ENCODE data around the gene YAF2.
A peak's percentile ranks its signal among the peaks of the same experiment; 100 is the strongest.
"Not testable (repeated sequence)": the region's sequence is repeated elsewhere in the genome, so short reads cannot be mapped to it uniquely, and the experiment has no call there.

The YAF2 gene

GRCh38 chr12:42252645-42253044 lies 14.6 kb upstream of the YAF2 start:
- not testable (repeated sequence) for DNase-seq

- DNase-seq: not testable (repeated sequence)
These were observed 11.0 kb upstream of the YAF2 start for GRCh38 chr12:42249033-42249432.

GRCh38 chr12:42240131-42240750 lies 2.2 kb upstream of the YAF2 start:
- DNase-seq: no peak

GRCh38 chr12:42237853-42238239 lies 202 bp downstream of the YAF2 start:
- DNase-seq: no peak

GRCh38 chr12:42237052-42237852 lies 796 bp downstream of the YAF2 start:
- no peak for DNase-seq

- DNase-seq: no peak
These were observed 2.0 kb downstream of the YAF2 start for GRCh38 chr12:42236017-42236416.

GRCh38 chr12:42235426-42235825 lies 2.6 kb downstream of the YAF2 start:
- no peak for DNase-seq

GRCh38 chr12:42234970-42235369 lies 3.1 kb downstream of the YAF2 start:
- no peak for DNase-seq

GRCh38 chr12:42227525-42227924 lies 10.5 kb downstream of the YAF2 start:
- DNase-seq: not testable (repeated sequence)

GRCh38 chr12:42224501-42224900 lies 13.5 kb downstream of the YAF2 start:
- not testable (repeated sequence) for DNase-seq

- no peak for DNase-seq
These were observed 15.3 kb downstream of the YAF2 start for GRCh38 chr12:42222724-42223123.

- DNase-seq: no peak
These were observed 16.3 kb downstream of the YAF2 start for GRCh38 chr12:42221726-42222125.

- no peak for DNase-seq
These were observed 20.4 kb downstream of the YAF2 start for GRCh38 chr12:42217656-42218055.

GRCh38 chr12:42216737-42217136 lies 21.3 kb downstream of the YAF2 start:
- DNase-seq: no peak

- not testable (repeated sequence) for DNase-seq
These were observed 22.3 kb downstream of the YAF2 start for GRCh38 chr12:42215759-42216158.

GRCh38 chr12:42213954-42214426 lies 24.1 kb downstream of the YAF2 start:
- no peak for DNase-seq

- DNase-seq: peak; percentile 23
These were observed 25.0 kb downstream of the YAF2 start for GRCh38 chr12:42213023-42213422.

- DNase-seq: no peak
These were observed 29.5 kb downstream of the YAF2 start for GRCh38 chr12:42208574-42208973.

- DNase-seq: no peak
These were observed 33.2 kb downstream of the YAF2 start for GRCh38 chr12:42204819-42205218.

GRCh38 chr12:42204362-42204761 lies 33.7 kb downstream of the YAF2 start:
- no peak for DNase-seq

- no peak for DNase-seq
These were observed 37.0 kb downstream of the YAF2 start for GRCh38 chr12:42201063-42201462.

- DNase-seq: no peak
These were observed 39.0 kb downstream of the YAF2 start for GRCh38 chr12:42199007-42199406.

GRCh38 chr12:42196723-42197603 lies 41.1 kb downstream of the YAF2 start:
- DNase-seq: no peak

Measured in NCI-H524 treated with DMSO at 0.1 percent for 48 hours (cell line).